IMR-90 (cell line): ENCODE results near the gene NCAPH2. TPM values are rescaled to one million over a fixed set of nuclear protein-coding genes. Genes with fewer than 3 reads are reported as not detected.

Source experiments
- ATAC-seq: fragments of 200-7000 bp; cut with Tn5 transposase; 2 replicates; pipeline ENCODE4 v1.9.1; 2020; ENCODE audit warnings: low read depth, mild to moderate bottlenecking, moderate library complexity
- BruUV-seq: library from RNA; stranded (reverse); fragments of 400-500 nt; replicated peaks from 2 replicates; lab custom pipeline; 2021; lab: Mats Ljungman, UMichigan
- CTCF ChIA-PET: fragments of 300-600 bp; formaldehyde crosslinking; extraction: SDS; loops from one replicate; lab custom pipeline; 2021; ENCODE audit warnings: antibody characterized with exemption; lab: Yijun Ruan, JAX
- POLR2A ChIA-PET: fragments of 300-600 bp; sonication (Branson Sonifier 250); formaldehyde crosslinking; loops from one replicate; lab custom pipeline; 2022; ENCODE audit warnings: antibody characterized with exemption; ENCODE audit not compliant: unreplicated experiment; lab: Charles Lee
- DNase-seq: peaks from one replicate; pipeline ENCODE4 v3.0.0; 2013
- H2AFZ ChIP-seq: replicated peaks from 2 replicates; pipeline ENCODE3; 2013; ENCODE audit warnings: low read length, mild to moderate bottlenecking; ENCODE audit not compliant: poor library complexity
- H2AK5ac ChIP-seq: 2 replicates; pipeline ENCODE4 v1.6.1; 2013; ENCODE audit warnings: low read depth, low read length, inconsistent platforms
- H2AK9ac ChIP-seq: replicated peaks from 2 replicates; pipeline ENCODE3; 2013; ENCODE audit warnings: mild to moderate bottlenecking, low read depth, low read length, moderate library complexity; ENCODE audit not compliant: poor library complexity
- H2BK120ac ChIP-seq: 2 replicates; pipeline ENCODE4 v1.6.1; 2013; ENCODE audit warnings: low read depth, low read length, inconsistent platforms
- H2BK15ac ChIP-seq: 3 replicates; pipeline ENCODE4 v1.6.1; 2013; ENCODE audit warnings: low read depth, low read length, inconsistent platforms
- H2BK20ac ChIP-seq: 2 replicates; pipeline ENCODE4 v1.6.1; 2013; ENCODE audit warnings: low read depth, mild to moderate bottlenecking, inconsistent platforms, low read length, moderate library complexity
- H2BK5ac ChIP-seq: 2 replicates; pipeline ENCODE4 v1.6.1; 2013; ENCODE audit warnings: mild to moderate bottlenecking, low read depth, low read length, inconsistent platforms; ENCODE audit not compliant: poor library complexity, severe bottlenecking
- H3K14ac ChIP-seq: replicated peaks from 2 replicates; pipeline ENCODE4 v1.6.1; 2013; ENCODE audit warnings: low read depth, low read length, inconsistent platforms
- H3K18ac ChIP-seq: 2 replicates; pipeline ENCODE4 v1.6.1; 2013; ENCODE audit warnings: low read depth, low read length, control low read depth
- H3K23ac ChIP-seq: 2 replicates; pipeline ENCODE4 v1.6.1; 2013; ENCODE audit warnings: low read depth, low read length, inconsistent platforms
- H3K27ac ChIP-seq: 2 replicates; pipeline ENCODE4 v1.5.1; 2013; ENCODE audit warnings: mild to moderate bottlenecking, control low read depth, low read length; ENCODE audit not compliant: insufficient read depth
- H3K27me3 ChIP-seq: 2 replicates; pipeline ENCODE4 v1.6.1; 2013; ENCODE audit warnings: low read length; ENCODE audit not compliant: control insufficient read depth, insufficient read depth
- H3K36me3 ChIP-seq: 2 replicates; pipeline ENCODE4 v1.6.1; 2013; ENCODE audit warnings: low read length, mixed read lengths; ENCODE audit not compliant: control insufficient read depth, insufficient read depth
- H3K4ac ChIP-seq: 2 replicates; pipeline ENCODE4 v1.6.1; 2013; ENCODE audit warnings: low read depth, low read length, inconsistent platforms
- H3K4me1 ChIP-seq: 2 replicates; pipeline ENCODE4 v1.6.1; 2013; ENCODE audit warnings: low read length, mixed read lengths; ENCODE audit not compliant: control insufficient read depth, insufficient read depth
- H3K4me2 ChIP-seq: 2 replicates; pipeline ENCODE4 v1.6.1; 2013; ENCODE audit warnings: low read depth, mild to moderate bottlenecking, control low read depth, low read length, moderate library complexity
- H3K4me3 ChIP-seq: 2 replicates; pipeline ENCODE4 v1.5.1; 2013; ENCODE audit warnings: low read depth, mild to moderate bottlenecking, control low read depth, low read length, moderate library complexity; ENCODE audit not compliant: insufficient read depth
- H3K56ac ChIP-seq: 2 replicates; pipeline ENCODE4 v1.6.1; 2013; ENCODE audit warnings: low read length, inconsistent platforms; ENCODE audit not compliant: insufficient read depth; ENCODE audit errors: extremely low read depth
- H3K79me1 ChIP-seq, 2 experiments: 2 replicates each; pipeline ENCODE4 v1.6.1; 2013; ENCODE audit warnings: low read length in 2 of 2, inconsistent platforms in 1 of 2, low read depth in 1 of 2
- H3K9ac ChIP-seq: 2 replicates; pipeline ENCODE4 v1.6.1; 2013; ENCODE audit warnings: low read depth, low read length, control low read depth
- H3K9me1 ChIP-seq: 2 replicates; pipeline ENCODE4 v1.6.1; 2013; ENCODE audit warnings: low read length, inconsistent platforms; ENCODE audit not compliant: insufficient read depth
- H3K9me3 ChIP-seq: 2 replicates; pipeline ENCODE4 v1.6.1; 2013; ENCODE audit warnings: low read length; ENCODE audit not compliant: control insufficient read depth, insufficient read depth
- H4K20me1 ChIP-seq: 2 replicates; pipeline ENCODE4 v1.6.1; 2013; ENCODE audit warnings: low read length, inconsistent platforms; ENCODE audit not compliant: insufficient read depth
- H4K5ac ChIP-seq: 2 replicates; pipeline ENCODE4 v1.6.1; 2013; ENCODE audit warnings: mild to moderate bottlenecking, low read depth, low read length, control low read depth
- H4K8ac ChIP-seq, 2 experiments: 2 replicates each; pipeline ENCODE4 v1.6.1; 2013; ENCODE audit warnings: low read depth in 2 of 2, low read length in 2 of 2, control low read depth in 1 of 2, inconsistent platforms in 1 of 2
- H4K91ac ChIP-seq: 2 replicates; pipeline ENCODE4 v1.6.1; 2013; ENCODE audit warnings: low read depth, low read length, inconsistent platforms; ENCODE audit not compliant: insufficient read depth
- BHLHE40 ChIP-seq: fragments of 150-350 bp; IDR thresholded peaks from 2 replicates; pipeline ENCODE4 v1.6.1; 2016; ENCODE audit warnings: mild to moderate bottlenecking, low read depth, low read length
- CEBPB ChIP-seq: IDR thresholded peaks from 2 replicates; pipeline ENCODE4 v1.6.1; 2012; ENCODE audit warnings: low read depth, low read length, improper control_type of control experiment
- CHD1 ChIP-seq: IDR thresholded peaks from 2 replicates; pipeline ENCODE4 v1.6.1; 2012; ENCODE audit warnings: low read depth, low read length, improper control_type of control experiment
- CTCF ChIP-seq: conservative IDR thresholded peaks from 2 replicates; pipeline ENCODE4 v1.5.1; 2012; ENCODE audit warnings: mild to moderate bottlenecking, low read depth, low read length, improper control_type of control experiment
- ELK1 ChIP-seq: fragments of 150-350 bp; IDR thresholded peaks from 2 replicates; pipeline ENCODE4 v1.6.1; 2016; ENCODE audit warnings: low read depth, mild to moderate bottlenecking, low read length, moderate library complexity, borderline replicate concordance
- FOS ChIP-seq: fragments of 150-350 bp; IDR thresholded peaks from 2 replicates; pipeline ENCODE4 v1.6.1; 2016; ENCODE audit warnings: low read depth, low read length
- MAFK ChIP-seq: IDR thresholded peaks from 2 replicates; pipeline ENCODE4 v1.6.1; 2012; ENCODE audit warnings: low read depth, low read length, improper control_type of control experiment
- MAZ ChIP-seq: IDR thresholded peaks from 2 replicates; pipeline ENCODE4 v1.6.1; 2012; ENCODE audit warnings: low read depth, mild to moderate bottlenecking, low read length, improper control_type of control experiment, moderate library complexity, borderline replicate concordance
- MXI1 ChIP-seq: IDR thresholded peaks from 2 replicates; pipeline ENCODE4 v1.6.1; 2012; ENCODE audit warnings: low read depth, mild to moderate bottlenecking, low read length, moderate library complexity, borderline replicate concordance
- NFE2L2 ChIP-seq: fragments of 150-350 bp; IDR thresholded peaks from 2 replicates; pipeline ENCODE4 v1.6.1; 2016; ENCODE audit warnings: low read depth, mild to moderate bottlenecking, low read length
- POLR2A ChIP-seq: IDR thresholded peaks from 2 replicates; pipeline ENCODE4 v1.6.1; 2012; ENCODE audit warnings: mild to moderate bottlenecking, low read depth, low read length
- RAD21 ChIP-seq: IDR thresholded peaks from 2 replicates; pipeline ENCODE4 v1.6.1; 2012; ENCODE audit warnings: low read length, improper control_type of control experiment
- RCOR1 ChIP-seq: IDR thresholded peaks from 2 replicates; pipeline ENCODE4 v1.6.1; 2012; ENCODE audit warnings: mild to moderate bottlenecking, low read length, improper control_type of control experiment; ENCODE audit not compliant: insufficient replicate concordance
- RFX5 ChIP-seq: IDR thresholded peaks from 2 replicates; pipeline ENCODE4 v1.8.0; 2012; ENCODE audit warnings: low read depth, mild to moderate bottlenecking, low read length, moderate library complexity
- SMC3 ChIP-seq: fragments of 150-350 bp; IDR thresholded peaks from 2 replicates; pipeline ENCODE4 v1.6.1; 2016; ENCODE audit warnings: low read depth, mild to moderate bottlenecking, antibody characterized with exemption, low read length, moderate library complexity
- USF2 ChIP-seq: fragments of 150-350 bp; IDR thresholded peaks from 2 replicates; pipeline ENCODE4 v1.6.1; 2017; ENCODE audit warnings: mild to moderate bottlenecking, antibody characterized with exemption, low read length, low read depth
- WGBS, 2 experiments: methylation state at CpG; one replicate each; pipeline versions ENCODE4 v1.1.5 to v1.1.7; 2013; ENCODE audit warnings: missing lambda C conversion rate in 2 of 2; ENCODE audit not compliant: insufficient read length in 1 of 2; ENCODE audit errors: extremely low coverage in 2 of 2; 5-methylcytosine and 5-hydroxymethylcytosine counted together
- dilution Hi-C: fragments of 300-500 bp; cut with HindIII; formaldehyde crosslinking; loops from one replicate; pipeline ENCODE4 v1.14.3; 2018; ENCODE audit warnings: low sequenced_read_pairs; ENCODE audit not compliant: unreplicated experiment
- in situ Hi-C: fragments of 300-500 bp; cut with MboI; formaldehyde crosslinking; loops from 3 replicates; pipeline ENCODE4 v1.14.3; 2019; ENCODE audit warnings: low sequenced_read_pairs, inconsistent platforms, mixed read lengths
- intact Hi-C: fragments of 100-400 bp; cut with micrococcal nuclease; formaldehyde crosslinking; loops from 2 replicates; pipeline ENCODE4 v1.10.0; 2022
- polyA plus RNA-seq, 3 experiments: library from polyadenylated mRNA; depleted of rRNA; stranded (reverse); fragments of >200 nt; gene quantifications; 2 replicates each; pipeline ENCODE4 v1.2.3, GENCODE V29; 2012; ENCODE audit warnings: low replicate concordance in 1 of 3
- total RNA-seq: library from RNA; depleted of rRNA; stranded (reverse); fragments of >200 nt; gene quantifications from 2 replicates; pipeline ENCODE4 v1.2.3, GENCODE V29; 2012

Gene NCAPH2
- total and polyA plus RNA-seq, 2 of the 4 experiments (the other 2 are of a cell fraction) = 30.2 to 38.5 TPM

- H3K4me1 ChIP-seq = no peaks in the 10 kb centered on the region
- no peak overlapping the region for H3K18ac ChIP-seq
- H2AFZ ChIP-seq = no peak overlapping the region
- H3K4me3 ChIP-seq = no peak overlapping the region
- H3K4ac ChIP-seq = no peak overlapping the region
- H4K20me1 ChIP-seq = no peaks in the 10 kb centered on the region
- BruUV-seq = no TSS peak
- no peak overlapping the region for H4K91ac ChIP-seq
- no peak overlapping the region for H4K8ac ChIP-seq
- 0 out of 2 replicates have a peak, but pooled peaks cover 4% of the 10 kb centered on the region for H3K9me1 ChIP-seq
- no peak overlapping the region for H2BK120ac ChIP-seq
- H2BK15ac ChIP-seq = no peak overlapping the region
- intact Hi-C loops = no loop called here
- ATAC-seq (no peak), DNase-seq (no peak)
- no peak overlapping the region for H3K56ac ChIP-seq
- H3K9ac ChIP-seq = no peak overlapping the region
- H3K27ac ChIP-seq = no peak overlapping the region
- no CpG with 5 or more reads among the region's 3 CpGs for WGBS, 2 experiments
- H2BK20ac ChIP-seq = no peak overlapping the region
- POLR2A ChIA-PET = no interaction called here
- TF ChIP-seq USF2 (no peak), SMC3 (no peak), CHD1 (no peak), CEBPB (no peak), BHLHE40 (no peak), NFE2L2 (no peak), ELK1 (no peak), FOS (no peak), CTCF (no peak), MAZ (no peak), MAFK (no peak), RFX5 (no peak), RAD21 (no peak), RCOR1 (no peak), MXI1 (no peak), POLR2A (no peak)
- no peak overlapping the region for H2BK5ac ChIP-seq
- no peaks in the 10 kb centered on the region for H3K36me3 ChIP-seq
- no peak overlapping the region for H4K5ac ChIP-seq
- no peaks in the 10 kb centered on the region for H3K79me1 ChIP-seq
- dilution Hi-C loops = no loop called here
- no peak overlapping the region for H3K4me2 ChIP-seq
- H3K27me3 ChIP-seq = peaks cover 31% of the 10 kb centered on the region
- CTCF ChIA-PET = interaction anchor here (0.6 to 1.2 kb wide), 3 partner anchors 51 to 87 kb away, joined by 3 to 4 read pairs (median 3); no protein-coding TSS in a partner anchor
- H2AK5ac ChIP-seq = no peak overlapping the region
- no peak overlapping the region for H3K14ac ChIP-seq
- in situ Hi-C loops = no loop called here
- no peak overlapping the region for H2AK9ac ChIP-seq
- no peak overlapping the region for H3K23ac ChIP-seq
- H3K9me3 ChIP-seq = no peaks in the 10 kb centered on the region
These were observed 52.0 kb downstream of the NCAPH2 start for GRCh38 chr22:50560034-50560433.
